Measurements from ENCODE around the gene PREX1. TPM values are rescaled to one million over a fixed set of nuclear protein-coding genes. Genes with fewer than 3 reads are reported as not detected.

PREX1 gene
- total RNA-seq, 1 donor from 2014 or later: 65.5 TPM

GRCh38 chr20:48610996-48611395, 216.8 kb downstream of the PREX1 start:
- intact Hi-C loops (cut with micrococcal nuclease): no loop called here
- DNase-seq: no peak
- Mint-ChIP-seq H3K4me1 (peaks cover 12% of the 10 kb centered on the region), H3K9me3 (no peaks in the 10 kb centered on the region), H3K4me3 (no peak overlapping the region), H3K27me3 (peaks cover 15% of the 10 kb centered on the region), H3K36me3 (ENCODE audit: low read depth) (no peaks in the 10 kb centered on the region), H3K27ac (no peak overlapping the region)

DNA sequence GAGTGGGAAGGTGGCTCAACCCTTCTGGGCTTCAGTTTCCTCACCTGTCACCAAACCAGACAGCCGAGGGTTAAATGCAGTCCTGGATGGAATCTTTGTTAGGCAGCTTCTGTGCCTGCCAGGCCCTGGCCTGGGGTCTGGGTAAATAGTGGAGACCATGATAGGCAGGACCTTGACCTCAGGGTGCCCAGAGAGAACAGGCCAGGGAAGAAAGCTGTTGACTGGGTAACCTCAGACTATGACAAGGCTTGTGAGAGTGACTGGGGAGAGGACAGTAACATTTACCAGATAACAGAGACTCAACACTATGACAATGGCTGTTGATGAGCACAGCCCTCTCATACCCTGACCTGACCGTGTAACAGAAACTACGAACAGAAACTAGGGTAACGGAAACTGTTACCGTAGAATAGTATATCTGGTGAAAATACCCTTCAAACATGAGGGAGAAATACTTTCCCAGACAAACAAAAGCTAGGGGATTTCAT, 218.3 kb downstream of the PREX1 start:
- Mint-ChIP-seq H3K9me3 (no peaks in the 10 kb centered on the region), H3K4me1 (peaks cover 12% of the 10 kb centered on the region), H3K27me3 (peaks cover 15% of the 10 kb centered on the region), H3K27ac (peak overlapping the region; percentile 64), H3K4me3 (no peak overlapping the region), H3K36me3 (ENCODE audit: low read depth) (no peaks in the 10 kb centered on the region)
- intact Hi-C loops (cut with micrococcal nuclease): no loop called here
- DNase-seq: no peak

DNA sequence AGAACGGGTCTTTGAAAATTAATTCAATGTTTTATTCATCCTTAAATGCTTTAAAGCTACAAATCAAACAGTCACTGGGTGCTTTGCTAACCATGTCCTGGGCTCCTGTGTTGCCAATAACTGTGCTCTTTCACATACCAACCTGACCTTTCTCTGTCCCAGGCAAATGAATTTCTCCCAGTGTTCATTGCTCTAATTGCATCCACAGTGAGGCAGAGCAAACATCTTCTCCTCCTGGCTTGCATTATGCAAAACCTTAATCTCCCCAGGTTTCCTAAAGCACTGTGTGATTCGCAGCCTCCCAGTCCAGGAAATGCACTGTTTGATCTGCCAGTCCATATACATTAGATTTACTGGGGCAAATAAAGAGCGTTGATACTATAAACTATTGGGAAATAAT, 219.0 kb downstream of the PREX1 start:
- Mint-ChIP-seq H3K27ac (peak overlapping the region; percentile 39), H3K9me3 (no peaks in the 10 kb centered on the region), H3K4me1 (peaks cover 12% of the 10 kb centered on the region), H3K36me3 (ENCODE audit: low read depth) (no peaks in the 10 kb centered on the region), H3K27me3 (peaks cover 15% of the 10 kb centered on the region), H3K4me3 (no peak overlapping the region)
- intact Hi-C loops (cut with micrococcal nuclease): no loop called here
- DNase-seq: no peak

DNA sequence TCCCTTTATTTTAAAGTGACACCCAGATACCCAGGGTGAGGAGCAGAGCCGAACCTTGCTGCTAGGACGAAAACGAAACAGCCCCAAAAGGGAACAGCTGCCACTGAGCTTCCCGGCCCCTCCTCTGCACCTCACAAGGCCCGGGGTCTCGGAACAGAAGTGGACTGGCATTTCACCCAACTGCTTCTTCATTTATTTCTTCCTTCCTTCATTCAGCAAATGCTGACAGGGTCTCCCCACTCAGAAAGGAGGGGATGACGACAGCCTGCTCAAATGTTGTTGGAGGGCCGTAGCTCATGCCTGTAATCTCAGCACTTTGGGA, 220.3 kb downstream of the PREX1 start:
- intact Hi-C loops (cut with micrococcal nuclease): no loop called here
- Mint-ChIP-seq H3K4me3 (no peak overlapping the region), H3K27ac (no peak overlapping the region), H3K4me1 (peaks cover 12% of the 10 kb centered on the region), H3K36me3 (ENCODE audit: low read depth) (no peaks in the 10 kb centered on the region), H3K9me3 (no peaks in the 10 kb centered on the region), H3K27me3 (peaks cover 9% of the 10 kb centered on the region)
- no peak for DNase-seq

DNA sequence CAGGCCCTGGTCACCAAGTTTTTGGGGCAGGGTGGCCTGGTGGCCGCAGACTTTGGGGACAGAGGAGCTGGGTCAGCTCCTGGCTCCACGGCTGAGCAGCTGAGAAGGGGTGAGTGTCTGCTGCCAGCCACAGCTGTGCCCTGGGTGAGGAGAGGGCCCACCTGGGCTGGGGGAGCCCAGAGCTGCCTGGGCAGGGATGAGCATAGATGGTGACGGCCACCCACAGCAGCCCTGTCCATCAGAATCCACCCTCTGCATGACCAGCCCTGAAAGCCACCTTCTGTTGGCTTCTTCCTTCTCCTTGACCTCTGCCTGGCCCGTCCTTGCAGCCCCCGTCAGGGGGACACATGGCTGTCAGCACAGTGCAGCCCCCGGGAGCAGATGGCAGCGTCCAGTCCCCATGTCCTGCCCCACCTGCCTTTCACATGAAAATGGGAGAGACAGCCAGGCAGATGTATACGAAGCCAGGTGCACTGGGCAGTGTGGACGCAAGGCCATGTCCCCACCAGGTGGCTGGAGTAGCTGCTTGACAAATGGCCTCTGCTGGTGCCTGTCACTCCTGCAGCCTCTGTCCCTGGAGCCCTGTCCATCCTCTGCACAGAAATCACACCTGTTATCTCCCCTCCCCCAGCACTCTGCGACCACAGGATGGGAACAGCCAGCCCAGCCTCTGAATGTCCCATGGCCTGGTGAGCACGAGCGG, 220.8 kb downstream of the PREX1 start:
- Mint-ChIP-seq H3K9me3 (no peaks in the 10 kb centered on the region), H3K36me3 (ENCODE audit: low read depth) (no peaks in the 10 kb centered on the region), H3K27me3 (peaks cover 9% of the 10 kb centered on the region), H3K27ac (no peak overlapping the region), H3K4me1 (peaks cover 12% of the 10 kb centered on the region), H3K4me3 (no peak overlapping the region)
- DNase-seq: no peak
- intact Hi-C loops (cut with micrococcal nuclease): no loop called here

DNA sequence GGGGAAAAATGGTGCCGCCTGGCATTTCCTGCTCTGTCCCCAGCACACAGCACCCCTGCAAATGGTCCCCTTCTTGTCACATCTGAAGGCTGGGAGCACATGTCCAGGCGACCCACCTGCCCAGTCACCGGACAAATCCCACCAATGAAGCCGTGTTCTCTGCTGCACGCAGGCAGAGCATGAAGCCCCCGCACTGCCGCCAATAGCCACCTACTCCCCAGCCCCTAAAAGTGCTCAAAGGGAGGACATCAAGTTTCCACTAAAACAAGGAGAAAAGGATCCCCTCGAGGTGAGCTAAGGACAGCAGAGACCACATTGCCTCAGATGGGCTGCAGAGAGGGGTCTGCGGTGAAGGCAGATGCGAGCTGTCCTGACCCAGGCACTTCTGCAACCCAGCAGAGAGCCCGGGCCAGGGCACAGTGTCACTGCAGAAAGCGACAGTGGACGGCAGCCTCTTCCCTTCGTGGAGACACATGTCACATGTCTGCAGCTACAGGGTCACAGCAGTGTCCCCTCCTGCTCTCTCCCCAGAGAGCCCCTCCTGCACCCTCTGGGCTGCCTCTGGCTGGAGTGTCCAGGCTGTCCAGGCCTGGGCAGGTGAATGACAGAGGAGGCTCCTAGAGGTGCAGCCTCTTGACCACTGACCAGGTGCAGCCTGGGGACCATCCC, 221.5 kb downstream of the PREX1 start:
- Mint-ChIP-seq H3K9me3 (no peaks in the 10 kb centered on the region), H3K4me1 (peaks cover 12% of the 10 kb centered on the region), H3K27me3 (peaks cover 5% of the 10 kb centered on the region), H3K36me3 (ENCODE audit: low read depth) (no peaks in the 10 kb centered on the region), H3K4me3 (no peak overlapping the region), H3K27ac (no peak overlapping the region)
- no peak for DNase-seq
- intact Hi-C loops (cut with micrococcal nuclease): no loop called here

- DNase-seq: no peak
- Mint-ChIP-seq H3K9me3 (no peaks in the 10 kb centered on the region), H3K27me3 (peaks cover 4% of the 10 kb centered on the region), H3K36me3 (ENCODE audit: low read depth) (no peaks in the 10 kb centered on the region), H3K27ac (no peak overlapping the region), H3K4me3 (no peak overlapping the region), H3K4me1 (peaks cover 12% of the 10 kb centered on the region)
- intact Hi-C loops (cut with micrococcal nuclease): no loop called here
These were observed 222.2 kb downstream of the PREX1 start for GRCh38 chr20:48605364-48606171.

- no peak overlapping the region for H3K4me3 Mint-ChIP-seq
- no peaks in the 10 kb centered on the region for H3K9me3 Mint-ChIP-seq
- peaks cover under 1% of the 10 kb centered on the region for H3K27me3 Mint-ChIP-seq
- no peak for DNase-seq
- peaks cover 9% of the 10 kb centered on the region for H3K4me1 Mint-ChIP-seq
- no peaks in the 10 kb centered on the region for H3K36me3 Mint-ChIP-seq (ENCODE audit: low read depth)
- intact Hi-C loops (cut with micrococcal nuclease): no loop called here
- no peak overlapping the region for H3K27ac Mint-ChIP-seq
These were observed 222.9 kb downstream of the PREX1 start for GRCh38 chr20:48604936-48605335.

- Mint-ChIP-seq H3K4me3 (no peak overlapping the region), H3K4me1 (peaks cover 5% of the 10 kb centered on the region), H3K27me3 (no peaks in the 10 kb centered on the region), H3K27ac (no peak overlapping the region), H3K36me3 (ENCODE audit: low read depth) (no peaks in the 10 kb centered on the region), H3K9me3 (no peaks in the 10 kb centered on the region)
- intact Hi-C loops (cut with micrococcal nuclease): no loop called here
- DNase-seq: no peak
These were observed 223.4 kb downstream of the PREX1 start for GRCh38 chr20:48604426-48604825.

DNA sequence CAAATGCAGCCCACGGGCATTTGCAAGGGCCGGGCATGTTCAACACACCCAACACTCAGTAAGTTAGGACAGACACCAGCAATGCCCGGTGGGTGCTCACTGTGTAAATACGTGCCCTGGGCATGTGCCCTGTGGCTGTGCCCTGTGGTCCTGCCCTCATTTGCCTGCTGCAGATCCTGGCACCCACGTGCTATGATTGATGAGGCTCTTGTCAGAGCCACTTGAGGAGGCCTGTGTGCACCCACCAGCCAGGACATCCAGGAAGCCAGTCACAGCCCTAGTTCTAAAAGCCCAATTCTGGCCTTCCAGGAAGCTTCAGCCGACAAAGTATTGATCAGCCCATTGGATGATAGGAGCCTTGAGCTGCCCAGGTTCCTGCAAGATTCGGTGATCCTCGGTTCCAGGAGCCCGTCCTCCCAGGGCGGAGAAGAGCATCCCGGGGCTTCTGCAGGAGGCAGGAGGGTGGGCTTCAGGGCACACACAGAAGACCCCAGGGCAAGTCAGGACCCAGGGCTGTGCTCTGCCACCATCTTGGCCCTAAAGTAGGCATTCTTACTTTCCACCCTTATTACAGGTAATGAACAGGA, 223.9 kb downstream of the PREX1 start:
- Mint-ChIP-seq H3K4me1 (peaks cover under 1% of the 10 kb centered on the region), H3K4me3 (no peak overlapping the region), H3K36me3 (ENCODE audit: low read depth) (no peaks in the 10 kb centered on the region), H3K9me3 (no peaks in the 10 kb centered on the region), H3K27ac (no peak overlapping the region), H3K27me3 (no peaks in the 10 kb centered on the region)
- no peak for DNase-seq
- intact Hi-C loops (cut with micrococcal nuclease): no loop called here

GRCh38 chr20:48603116-48603818, 224.5 kb downstream of the PREX1 start:
- Mint-ChIP-seq H3K27me3 (no peaks in the 10 kb centered on the region), H3K27ac (no peak overlapping the region), H3K4me1 (no peaks in the 10 kb centered on the region), H3K4me3 (no peak overlapping the region), H3K36me3 (ENCODE audit: low read depth) (no peaks in the 10 kb centered on the region), H3K9me3 (no peaks in the 10 kb centered on the region)
- intact Hi-C loops (cut with micrococcal nuclease): no loop called here
- DNase-seq: no peak

DNA sequence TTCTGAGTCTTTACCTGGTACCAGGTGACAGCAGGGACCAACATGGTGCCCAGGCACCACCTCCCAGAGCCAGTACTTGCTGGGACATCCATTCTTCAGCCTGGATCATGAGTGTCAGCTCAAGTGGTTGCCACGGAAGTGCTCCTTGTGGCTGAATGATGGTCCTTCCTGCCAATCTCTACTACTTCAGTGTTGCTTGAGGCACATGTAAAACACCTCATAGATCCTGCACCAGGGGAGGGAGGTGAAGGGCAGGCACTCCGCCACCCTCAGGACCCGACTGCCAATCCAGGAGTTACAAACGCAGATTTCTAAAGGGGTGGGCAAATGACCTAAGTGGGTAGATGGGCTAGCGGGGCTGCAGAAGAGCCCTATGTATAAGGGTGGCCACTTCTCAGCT, 226.0 kb downstream of the PREX1 start:
- Mint-ChIP-seq H3K36me3 (ENCODE audit: low read depth) (no peaks in the 10 kb centered on the region), H3K27ac (no peak overlapping the region), H3K9me3 (no peaks in the 10 kb centered on the region), H3K4me1 (no peaks in the 10 kb centered on the region), H3K27me3 (no peaks in the 10 kb centered on the region), H3K4me3 (no peak overlapping the region)
- intact Hi-C loops (cut with micrococcal nuclease): no loop called here
- no peak for DNase-seq

GRCh38 chr20:48600470-48600945, 227.3 kb downstream of the PREX1 start:
- H3K27ac Mint-ChIP-seq: no peak overlapping the region
- DNase-seq: no peak
- no peaks in the 10 kb centered on the region for H3K27me3 Mint-ChIP-seq
- no peaks in the 10 kb centered on the region for H3K36me3 Mint-ChIP-seq (ENCODE audit: low read depth)
- no peaks in the 10 kb centered on the region for H3K4me1 Mint-ChIP-seq
- intact Hi-C loops (cut with micrococcal nuclease): no loop called here
- H3K9me3 Mint-ChIP-seq: no peaks in the 10 kb centered on the region
- no peak overlapping the region for H3K4me3 Mint-ChIP-seq

Data from activated CD4-positive, alpha-beta T cell treated with anti-CD3 and anti-CD28 coated beads, Interleukin-2, amount 10 ng/mL, durations not matched to agents 24 days and 14 days (primary cell).